DND-41 (cell line): Measurements from ENCODE around the gene TEAD1.

Experiments
- ATAC-seq: fragments of 200-7000 bp; cut with Tn5 transposase; 3 replicates; pipeline ENCODE4 v1.9.1; 2021; ENCODE audit warnings: low read depth; ENCODE audit not compliant: insufficient read depth
- DNase-seq: peaks from one replicate; pipeline ENCODE4 v3.0.0-alpha.2; 2020
- H2AFZ ChIP-seq: 2 replicates; pipeline ENCODE4 v1.6.0; 2012; ENCODE audit warnings: low read depth, low read length
- H3K27ac ChIP-seq: 2 replicates; pipeline ENCODE4 v1.5.1; 2012; ENCODE audit warnings: low read length, inconsistent platforms
- H3K27me3 ChIP-seq: fragments of 200-600 bp; sonication (generic); 2 replicates; pipeline ENCODE4 v1.6.0; 2012; ENCODE audit warnings: low read length, mild to moderate bottlenecking, inconsistent platforms; ENCODE audit not compliant: insufficient read depth, poor library complexity
- H3K36me3 ChIP-seq: 2 replicates; pipeline ENCODE4 v1.5.1; 2012; ENCODE audit warnings: low read length, inconsistent platforms; ENCODE audit not compliant: insufficient read depth
- H3K4me1 ChIP-seq: 2 replicates; pipeline ENCODE4 v1.5.1; 2012; ENCODE audit warnings: mild to moderate bottlenecking, low read length; ENCODE audit not compliant: insufficient read depth
- H3K4me2 ChIP-seq: 2 replicates; pipeline ENCODE4 v1.6.0; 2012; ENCODE audit warnings: mild to moderate bottlenecking, moderate library complexity, low read length, inconsistent platforms; ENCODE audit not compliant: insufficient read depth
- H3K4me3 ChIP-seq, 2 experiments: fragments of 200-600 bp in 1 of 2; shearing (Covaris generic) in 1 of 2; 2 replicates each; pipeline ENCODE4 v1.5.1; 2012 to 2016; ENCODE audit warnings: inconsistent platforms in 2 of 2, low read length in 2 of 2, mild to moderate bottlenecking in 2 of 2, low read depth in 1 of 2, moderate library complexity in 1 of 2
- H3K79me2 ChIP-seq: 2 replicates; pipeline ENCODE4 v1.6.0; 2012; ENCODE audit warnings: low read length, inconsistent platforms; ENCODE audit not compliant: insufficient read depth
- H3K9ac ChIP-seq: 2 replicates; pipeline ENCODE4 v1.6.0; 2012; ENCODE audit warnings: low read depth, mild to moderate bottlenecking, inconsistent platforms, low read length, moderate library complexity
- H3K9me3 ChIP-seq: 2 replicates; pipeline ENCODE4 v1.5.1; 2012; ENCODE audit warnings: low read length, moderate library complexity, mild to moderate bottlenecking, inconsistent platforms; ENCODE audit not compliant: insufficient read depth, severe bottlenecking
- H4K20me1 ChIP-seq: 2 replicates; pipeline ENCODE4 v1.6.0; 2012; ENCODE audit warnings: low read length; ENCODE audit not compliant: insufficient read depth
- EZH2 ChIP-seq: IDR thresholded peaks from 3 replicates; pipeline ENCODE4 v1.6.1; 2012; ENCODE audit warnings: borderline replicate concordance, low read depth, mild to moderate bottlenecking, moderate library complexity, low read length, inconsistent platforms; ENCODE audit not compliant: severe bottlenecking
- TF ChIP-seq, protein P1 (sequence below): IDR thresholded peaks from 2 replicates; pipeline ENCODE4 v1.5.1; 2012; ENCODE audit warnings: borderline replicate concordance, low read length, moderate library complexity, mild to moderate bottlenecking; ENCODE audit not compliant: poor library complexity, severe bottlenecking; ENCODE audit errors: extremely low read depth

The TEAD1 gene

DNA sequence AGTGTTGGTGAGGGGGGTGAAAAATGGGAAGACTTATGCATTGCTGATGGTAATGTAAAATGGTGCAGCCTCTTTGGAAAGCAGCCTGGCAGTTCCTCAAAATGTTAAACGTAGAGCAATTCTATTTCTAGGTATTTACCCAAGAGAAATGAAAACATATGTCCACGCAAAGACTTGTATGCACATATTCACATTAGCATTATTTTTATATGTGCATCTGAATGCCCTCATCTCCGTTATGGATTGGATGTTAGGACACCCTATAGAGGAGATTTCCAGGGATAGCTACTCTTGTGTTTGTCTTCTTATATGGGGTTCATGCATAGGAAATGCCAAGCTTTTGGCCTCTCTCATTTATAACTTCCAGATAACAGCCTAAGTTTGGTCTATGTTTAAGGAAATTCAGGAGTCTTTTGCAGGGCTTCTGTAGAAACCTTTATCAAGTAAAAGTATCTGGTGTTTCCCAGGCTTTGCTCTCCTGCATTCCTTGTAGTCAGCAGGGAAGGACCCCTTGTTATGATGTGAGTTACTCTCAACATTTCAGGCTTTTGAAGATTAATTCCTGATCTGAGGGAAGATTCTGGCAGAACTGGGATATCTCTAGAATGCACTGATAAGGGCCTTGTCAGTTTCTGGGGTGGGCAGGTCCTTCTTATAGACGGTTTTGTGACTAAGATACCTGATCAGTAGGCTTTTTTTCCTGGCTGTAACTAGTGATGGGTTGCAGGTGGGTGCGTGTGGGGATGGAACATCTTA is 116.8 kb downstream of the TEAD1 start:
- H3K36me3 ChIP-seq = no peaks in the 10 kb centered on the region
- peaks cover 4% of the 10 kb centered on the region for H3K27me3 ChIP-seq
- H3K9me3 ChIP-seq = no peaks in the 10 kb centered on the region
- H3K27ac ChIP-seq = no peak overlapping the region
- H2AFZ ChIP-seq = no peak overlapping the region
- no peak for DNase-seq
- no peak overlapping the region for H3K4me3 ChIP-seq
- no peaks in the 10 kb centered on the region for H4K20me1 ChIP-seq
- H3K9ac ChIP-seq = no peak overlapping the region
- H3K4me2 ChIP-seq = no peak overlapping the region
- TF ChIP-seq EZH2 = no peak
- TF ChIP-seq, protein P1, sequence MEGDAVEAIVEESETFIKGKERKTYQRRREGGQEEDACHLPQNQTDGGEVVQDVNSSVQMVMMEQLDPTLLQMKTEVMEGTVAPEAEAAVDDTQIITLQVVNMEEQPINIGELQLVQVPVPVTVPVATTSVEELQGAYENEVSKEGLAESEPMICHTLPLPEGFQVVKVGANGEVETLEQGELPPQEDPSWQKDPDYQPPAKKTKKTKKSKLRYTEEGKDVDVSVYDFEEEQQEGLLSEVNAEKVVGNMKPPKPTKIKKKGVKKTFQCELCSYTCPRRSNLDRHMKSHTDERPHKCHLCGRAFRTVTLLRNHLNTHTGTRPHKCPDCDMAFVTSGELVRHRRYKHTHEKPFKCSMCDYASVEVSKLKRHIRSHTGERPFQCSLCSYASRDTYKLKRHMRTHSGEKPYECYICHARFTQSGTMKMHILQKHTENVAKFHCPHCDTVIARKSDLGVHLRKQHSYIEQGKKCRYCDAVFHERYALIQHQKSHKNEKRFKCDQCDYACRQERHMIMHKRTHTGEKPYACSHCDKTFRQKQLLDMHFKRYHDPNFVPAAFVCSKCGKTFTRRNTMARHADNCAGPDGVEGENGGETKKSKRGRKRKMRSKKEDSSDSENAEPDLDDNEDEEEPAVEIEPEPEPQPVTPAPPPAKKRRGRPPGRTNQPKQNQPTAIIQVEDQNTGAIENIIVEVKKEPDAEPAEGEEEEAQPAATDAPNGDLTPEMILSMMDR = no peak
- no peaks in the 10 kb centered on the region for H3K79me2 ChIP-seq
- no peak for ATAC-seq
- H3K4me1 ChIP-seq = no peaks in the 10 kb centered on the region

DNA sequence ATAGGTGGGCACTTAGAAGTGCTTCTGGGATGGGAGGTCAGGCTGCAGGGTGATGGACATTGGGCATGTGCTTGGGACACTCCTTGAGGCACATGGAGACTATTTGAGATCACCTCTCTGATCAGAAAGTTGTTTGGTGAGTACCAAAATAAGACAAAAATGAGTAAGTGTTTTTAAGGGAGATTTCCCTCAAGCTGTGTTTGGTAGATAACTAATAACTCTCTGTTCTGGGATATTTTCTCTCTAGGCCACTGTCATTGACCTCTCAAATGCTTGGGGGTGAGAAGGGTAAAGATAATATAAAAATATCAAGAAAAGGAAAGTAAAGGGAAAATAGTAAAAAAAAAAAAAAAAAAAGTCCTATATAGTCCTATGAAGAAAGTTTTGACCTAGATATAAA is 117.8 kb downstream of the TEAD1 start:
- DNase-seq (no peak), ATAC-seq (no peak)
- H3K4me3 ChIP-seq = no peak overlapping the region
- H2AFZ ChIP-seq = no peak overlapping the region
- TF ChIP-seq, protein P1 = no peak
- no peak for TF ChIP-seq EZH2
- H3K79me2 ChIP-seq = no peaks in the 10 kb centered on the region
- H4K20me1 ChIP-seq = no peaks in the 10 kb centered on the region
- H3K9me3 ChIP-seq = no peaks in the 10 kb centered on the region
- no peaks in the 10 kb centered on the region for H3K36me3 ChIP-seq
- H3K9ac ChIP-seq = no peak overlapping the region
- no peak overlapping the region for H3K4me2 ChIP-seq
- H3K27ac ChIP-seq = no peak overlapping the region
- H3K27me3 ChIP-seq = peaks cover 2% of the 10 kb centered on the region
- no peaks in the 10 kb centered on the region for H3K4me1 ChIP-seq

DNA sequence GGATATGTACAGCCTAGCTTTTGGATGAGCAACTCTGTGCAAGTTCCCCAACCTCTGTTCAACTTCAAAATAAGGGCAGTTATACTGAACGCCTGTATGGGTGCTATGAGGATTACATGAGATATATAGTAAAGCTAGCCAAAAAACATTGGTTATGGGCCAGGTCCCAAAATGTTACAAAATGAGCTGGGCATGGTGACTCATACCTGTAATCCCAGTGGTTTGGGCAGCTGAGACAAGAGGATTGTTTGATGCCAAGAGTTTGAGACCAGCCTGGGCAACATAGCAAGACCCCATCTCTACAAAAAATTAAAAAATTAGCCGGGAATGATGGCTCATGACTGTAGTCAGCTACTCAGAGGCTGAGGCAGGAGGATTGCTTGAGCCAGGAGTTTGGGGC is 118.4 kb downstream of the TEAD1 start:
- H3K4me1 ChIP-seq = no peaks in the 10 kb centered on the region
- no peak overlapping the region for H2AFZ ChIP-seq
- no peak overlapping the region for H3K4me3 ChIP-seq
- no peaks in the 10 kb centered on the region for H3K9me3 ChIP-seq
- DNase-seq (no peak), ATAC-seq (no peak)
- H3K36me3 ChIP-seq = no peaks in the 10 kb centered on the region
- H3K9ac ChIP-seq = no peak overlapping the region
- TF ChIP-seq EZH2 = no peak
- TF ChIP-seq, protein P1 = no peak
- no peaks in the 10 kb centered on the region for H4K20me1 ChIP-seq
- peaks cover 2% of the 10 kb centered on the region for H3K27me3 ChIP-seq
- H3K4me2 ChIP-seq = no peak overlapping the region
- H3K79me2 ChIP-seq = no peaks in the 10 kb centered on the region
- no peak overlapping the region for H3K27ac ChIP-seq
